Hematopoietic multipotent progenitor cell treated with erythropoietin and hydrocortisone succinate and interleukin-3 and kit ligand, for 8 days (in vitro differentiated cells): ENCODE results near the gene THAP8.

ENCODE experiments used
- DNase-seq: peaks from one replicate; pipeline ENCODE4 v3.0.0-alpha.2; 2015

THAP8 gene

DNA sequence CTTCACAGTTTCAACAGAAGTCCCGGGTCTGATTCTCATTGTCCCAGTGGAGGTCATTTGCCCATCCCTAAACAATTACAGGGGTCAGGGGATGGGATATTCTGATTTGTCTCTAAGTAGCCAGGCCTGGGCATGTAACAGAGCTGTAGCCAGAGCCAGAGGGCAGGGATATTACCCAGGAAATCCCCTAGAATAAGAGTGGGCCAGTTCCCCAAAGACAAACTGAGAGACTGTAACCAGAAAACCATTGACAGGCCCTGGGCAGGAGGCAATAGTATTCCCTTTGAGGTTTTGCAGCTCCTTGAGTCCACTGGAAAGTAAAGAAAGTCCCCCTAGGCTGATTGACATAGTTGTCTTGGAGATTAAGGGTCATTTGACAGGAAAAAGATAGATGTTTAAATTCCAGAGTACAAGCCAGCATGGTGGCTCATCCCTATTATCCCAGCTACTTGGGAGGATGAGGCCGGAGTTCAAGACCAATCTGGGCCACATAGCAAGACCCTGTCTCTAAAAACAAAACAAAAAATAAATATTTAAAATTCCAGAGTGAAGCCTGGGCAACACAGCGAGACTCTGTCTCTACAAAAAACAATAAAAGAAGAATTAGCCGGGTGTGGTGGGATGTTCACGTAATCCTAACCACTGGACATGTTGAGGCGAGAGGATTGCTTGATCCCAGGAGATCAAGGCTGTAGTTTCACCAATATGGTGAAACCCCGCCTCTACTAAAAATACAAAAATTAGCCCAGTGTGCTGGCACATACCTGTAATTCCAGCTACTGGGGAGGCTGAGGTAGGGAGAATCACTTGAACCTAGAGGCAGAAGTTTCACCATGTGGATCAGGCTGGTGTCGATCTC lies 60.9 kb downstream of the THAP8 start:
- DNase-seq, result no peak

DNA sequence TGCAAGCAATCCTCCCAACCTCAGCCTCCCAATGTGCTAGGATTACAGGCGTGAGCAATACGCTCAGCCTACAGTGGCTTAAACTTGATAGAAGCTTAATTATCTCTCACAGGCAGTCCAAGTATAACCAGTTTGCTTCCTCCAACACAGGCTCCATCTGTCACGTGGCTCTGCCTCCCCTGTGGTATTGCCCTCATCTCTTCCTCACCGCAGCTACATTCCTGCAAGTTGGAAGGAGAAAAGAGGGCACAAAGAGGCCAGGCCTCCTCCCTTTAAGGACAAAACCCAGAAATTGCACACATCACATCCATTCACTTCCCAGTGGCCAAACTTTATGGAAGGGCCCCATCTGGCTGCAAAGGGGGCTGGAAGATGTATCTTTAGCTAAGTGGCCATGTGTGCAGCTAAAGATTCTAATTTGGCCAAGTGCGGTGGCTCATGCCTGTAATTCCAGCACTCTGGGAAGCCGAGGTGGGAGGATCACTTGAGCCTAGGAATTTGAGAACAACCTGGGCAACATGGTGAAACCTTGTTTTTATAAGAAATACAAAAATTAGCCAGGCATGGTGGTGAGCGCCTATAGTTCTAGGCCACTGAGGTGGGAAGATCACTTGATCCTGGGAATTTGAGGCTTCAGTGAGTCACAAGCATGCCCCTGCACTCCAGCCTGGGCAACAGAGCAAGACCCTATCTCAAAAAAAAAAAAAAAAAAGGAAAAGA lies 62.2 kb downstream of the THAP8 start:
- no peak for DNase-seq

DNA sequence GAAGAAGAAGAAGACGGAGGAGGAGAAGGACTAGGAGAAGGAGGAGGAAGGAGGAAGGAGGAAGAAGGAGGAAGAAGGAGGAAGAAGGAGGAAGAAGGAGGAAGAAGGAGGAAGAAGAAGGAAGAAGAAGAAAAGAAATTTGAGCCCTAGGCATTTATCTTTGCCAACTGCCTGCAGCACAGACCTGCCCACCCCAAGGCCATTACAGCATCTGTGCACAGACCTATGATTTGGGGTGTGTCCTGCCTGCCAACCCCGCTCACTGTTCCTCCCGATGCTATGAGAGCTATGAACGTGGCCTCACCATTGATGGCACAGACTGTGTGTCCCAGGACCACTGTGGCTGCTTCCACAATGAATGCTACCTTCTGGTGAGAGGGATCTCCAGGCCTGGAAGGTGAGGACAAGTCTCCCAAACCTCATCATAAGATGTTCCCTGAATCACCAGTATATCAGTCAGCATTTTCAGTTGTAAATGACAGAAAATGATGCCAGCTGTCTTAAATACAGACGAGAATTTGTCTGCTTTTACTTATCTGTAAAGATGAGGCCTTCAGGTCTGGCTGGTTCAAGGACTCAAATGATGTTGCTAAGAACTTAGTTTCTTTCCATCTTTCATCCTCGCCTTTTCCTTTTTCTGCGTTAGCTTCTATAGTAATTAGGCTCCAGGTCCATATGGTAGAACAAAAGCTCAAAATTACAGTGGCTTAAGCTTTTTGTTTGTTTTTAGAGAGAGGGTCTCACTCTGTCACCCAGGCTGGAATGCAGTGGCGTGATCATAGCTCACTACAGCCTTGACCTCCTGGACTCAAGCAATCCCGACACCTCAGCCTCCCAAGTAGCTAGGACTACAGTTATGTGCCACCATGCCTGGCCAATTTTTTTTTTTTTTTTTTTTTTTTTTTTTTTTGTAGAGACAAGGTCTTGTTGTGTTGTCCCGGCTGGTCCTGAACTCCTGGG lies 63.0 kb downstream of the THAP8 start:
- DNase-seq, result no peak

DNA sequence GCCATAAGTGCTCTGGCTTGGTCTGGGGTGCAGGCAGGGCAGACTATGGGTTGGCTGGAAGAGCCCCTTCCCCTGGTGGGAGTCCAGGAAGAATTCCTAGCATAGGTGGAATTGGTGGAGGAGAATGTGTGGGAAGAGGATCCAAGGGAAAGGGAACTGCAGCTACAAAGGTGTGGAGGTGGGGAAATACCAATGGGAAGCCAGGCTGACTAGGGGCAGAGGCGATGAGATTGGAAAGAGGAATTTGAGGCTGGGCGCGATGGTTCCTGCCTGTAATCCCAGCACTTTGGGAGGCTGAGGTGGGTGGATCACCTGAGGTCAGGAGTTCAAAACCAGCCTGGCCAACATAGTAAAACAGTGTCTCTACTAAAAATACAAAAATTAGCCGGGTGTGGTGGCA lies 63.9 kb downstream of the THAP8 start:
- DNase-seq, result no peak

DNA sequence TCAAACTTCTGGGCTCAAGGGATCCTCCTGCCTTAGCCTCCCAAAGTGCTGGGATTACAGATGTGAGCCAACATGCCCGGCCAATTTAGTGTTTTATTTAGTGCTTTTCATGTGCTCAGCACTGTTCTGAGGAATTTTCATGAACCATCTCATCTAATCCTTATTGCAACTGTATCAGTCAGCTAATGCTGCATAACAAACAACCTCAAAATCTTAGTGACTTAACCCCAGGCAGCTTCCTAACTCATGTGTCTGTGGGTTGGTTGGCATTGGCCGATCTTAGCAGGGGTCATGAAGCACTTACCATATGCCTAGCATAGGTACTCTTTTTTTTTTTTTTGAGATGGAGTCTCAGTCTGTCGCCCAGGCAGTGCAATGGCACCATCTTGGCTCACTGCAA lies 65.3 kb downstream of the THAP8 start:
- no peak for DNase-seq

GRCh38 chr19:35987571-35987896 lies 66.6 kb downstream of the THAP8 start:
- DNase-seq, result peak; percentile 10

DNA sequence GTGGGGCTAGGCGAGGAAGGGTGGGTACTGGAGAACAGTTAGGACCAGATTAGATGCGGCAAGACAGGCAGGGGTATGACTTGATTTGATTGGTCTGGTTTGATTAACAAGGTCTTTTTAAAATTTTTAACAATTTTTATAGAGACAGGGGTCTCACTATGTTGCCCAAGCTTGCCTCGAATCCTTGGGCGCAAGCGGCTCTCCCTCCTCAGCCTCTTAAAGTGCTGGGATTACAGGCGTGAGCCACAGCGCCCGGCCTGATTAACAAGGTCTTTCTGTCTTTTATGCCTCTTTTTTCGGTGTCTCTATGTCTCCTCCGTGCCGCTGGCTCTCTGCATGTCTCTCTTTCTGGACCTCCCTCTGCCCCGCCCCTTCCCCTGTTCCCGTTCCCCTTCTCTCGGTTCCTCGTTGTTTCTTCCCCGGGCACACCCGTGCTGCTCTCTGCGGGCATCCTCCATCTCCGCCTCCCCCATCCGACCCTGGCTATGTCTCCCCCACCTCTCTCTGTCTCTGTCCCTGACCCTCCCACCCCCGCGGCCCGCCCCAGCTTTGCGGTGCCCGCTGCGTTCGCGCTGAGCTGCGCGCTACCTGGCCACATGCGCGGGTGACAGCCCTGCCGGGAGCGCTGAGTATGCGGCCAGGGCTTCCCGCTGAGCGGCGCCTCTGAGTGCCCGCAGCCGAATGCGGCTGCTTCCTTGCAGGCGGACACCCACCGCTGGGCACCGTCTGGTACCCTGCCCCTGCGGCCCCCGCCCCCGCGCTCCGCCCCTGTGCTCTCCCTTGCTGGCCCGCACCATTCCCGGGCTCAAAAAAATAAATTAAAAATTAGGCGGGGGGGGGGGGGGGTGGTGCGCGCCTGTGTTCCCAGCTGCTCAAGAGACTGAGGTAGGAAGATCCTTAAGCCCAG lies 67.2 kb downstream of the THAP8 start:
- no peak for DNase-seq

- DNase-seq, result no peak
These were observed 68.0 kb downstream of the THAP8 start for GRCh38 chr19:35986111-35986510.
